ENCODE measurements around the gene RBM20.

DNA sequence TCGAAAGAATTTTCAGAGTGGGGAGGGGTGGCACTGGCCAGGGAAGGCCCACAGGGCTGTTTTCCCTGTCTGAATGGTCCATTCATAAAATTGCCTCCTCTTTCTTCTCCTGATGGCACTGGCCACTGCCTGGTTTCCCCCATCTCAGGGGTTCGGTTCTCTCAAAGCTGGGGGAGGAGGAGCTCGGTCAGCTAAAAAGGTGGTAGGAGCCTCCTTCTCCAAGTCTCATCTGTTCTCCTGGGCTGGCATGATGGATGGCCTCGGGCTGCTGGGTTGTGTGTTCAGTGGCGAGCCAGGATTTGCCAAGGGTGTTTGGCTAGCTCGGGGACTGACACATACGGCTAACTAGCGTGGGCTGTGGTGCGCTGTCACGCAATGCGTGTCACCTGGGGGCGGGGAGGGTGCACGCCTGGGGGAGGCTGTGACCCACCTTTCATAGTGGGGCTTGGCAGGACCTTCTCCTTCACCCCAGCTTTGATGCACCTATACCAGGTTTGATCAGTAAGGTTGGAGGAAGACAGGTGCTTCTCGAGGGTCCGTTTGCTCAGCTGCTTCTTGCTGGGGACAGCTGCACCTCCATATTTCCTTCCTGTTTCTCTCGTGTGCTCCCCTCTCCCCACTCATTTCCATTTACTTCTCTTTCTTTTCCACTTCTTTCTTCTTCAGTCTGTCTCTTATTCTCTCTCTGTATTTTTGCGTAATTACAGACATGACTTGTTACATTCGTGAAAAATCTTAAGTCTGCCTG, 36.3 kb downstream of the RBM20 start:
- TF ChIP-seq, protein P1, sequence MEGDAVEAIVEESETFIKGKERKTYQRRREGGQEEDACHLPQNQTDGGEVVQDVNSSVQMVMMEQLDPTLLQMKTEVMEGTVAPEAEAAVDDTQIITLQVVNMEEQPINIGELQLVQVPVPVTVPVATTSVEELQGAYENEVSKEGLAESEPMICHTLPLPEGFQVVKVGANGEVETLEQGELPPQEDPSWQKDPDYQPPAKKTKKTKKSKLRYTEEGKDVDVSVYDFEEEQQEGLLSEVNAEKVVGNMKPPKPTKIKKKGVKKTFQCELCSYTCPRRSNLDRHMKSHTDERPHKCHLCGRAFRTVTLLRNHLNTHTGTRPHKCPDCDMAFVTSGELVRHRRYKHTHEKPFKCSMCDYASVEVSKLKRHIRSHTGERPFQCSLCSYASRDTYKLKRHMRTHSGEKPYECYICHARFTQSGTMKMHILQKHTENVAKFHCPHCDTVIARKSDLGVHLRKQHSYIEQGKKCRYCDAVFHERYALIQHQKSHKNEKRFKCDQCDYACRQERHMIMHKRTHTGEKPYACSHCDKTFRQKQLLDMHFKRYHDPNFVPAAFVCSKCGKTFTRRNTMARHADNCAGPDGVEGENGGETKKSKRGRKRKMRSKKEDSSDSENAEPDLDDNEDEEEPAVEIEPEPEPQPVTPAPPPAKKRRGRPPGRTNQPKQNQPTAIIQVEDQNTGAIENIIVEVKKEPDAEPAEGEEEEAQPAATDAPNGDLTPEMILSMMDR (IDR thresholded peaks at IDR 0.05): no peak
- TF ChIP-seq EZH2 (IDR thresholded peaks at IDR 0.05): no peak

All from neural progenitor cell (in vitro differentiated cells).